ENCODE measurements around the gene NEUROG1.

Gene NEUROG1

GRCh38 chr5:135535820-135536801 is at the start of gene NEUROG1:
Gene NEUROG1, minus strand, starts transcription at chr5:135535964. Its CDS starts 274 bp downstream, at chr5:135535690.
- DNase-seq (ENCODE audit: low read depth, low spot score), result peak; percentile 29

- DNase-seq (ENCODE audit: low read depth, low spot score), result no peak
These were observed 49.2 kb upstream of the NEUROG1 start for GRCh38 chr5:135584918-135585317.

- DNase-seq (ENCODE audit: low read depth, low spot score), result no peak
These were observed 48.5 kb upstream of the NEUROG1 start for GRCh38 chr5:135584276-135584675.

- DNase-seq (ENCODE audit: low read depth, low spot score), result no peak
These were observed 46.5 kb upstream of the NEUROG1 start for GRCh38 chr5:135582099-135582781.

- peak; percentile 95 for DNase-seq (ENCODE audit: low read depth, low spot score)
These were observed 43.0 kb upstream of the NEUROG1 start, which contains the start of gene CXCL14 for GRCh38 chr5:135578685-135579341. Gene CXCL14, minus strand, starts transcription at chr5:135578991. Its CDS starts 213 bp downstream, at chr5:135578778.

- peak; percentile 28 for DNase-seq (ENCODE audit: low read depth, low spot score)
These were observed 42.5 kb upstream of the NEUROG1 start for GRCh38 chr5:135578305-135578684.

- DNase-seq (ENCODE audit: low read depth, low spot score), result peak; percentile 38
These were observed 41.7 kb upstream of the NEUROG1 start for GRCh38 chr5:135577421-135577820.

- peak; percentile 67 for DNase-seq (ENCODE audit: low read depth, low spot score)
These were observed 40.4 kb upstream of the NEUROG1 start for GRCh38 chr5:135576075-135576599.

GRCh38 chr5:135574493-135574892 is 38.7 kb upstream of the NEUROG1 start:
- DNase-seq (ENCODE audit: low read depth, low spot score), result no peak

GRCh38 chr5:135571902-135572301 is 36.1 kb upstream of the NEUROG1 start:
- no peak for DNase-seq (ENCODE audit: low read depth, low spot score)

GRCh38 chr5:135571066-135571609 is 35.4 kb upstream of the NEUROG1 start:
- DNase-seq (ENCODE audit: low read depth, low spot score), result no peak

GRCh38 chr5:135570453-135570764 is 34.6 kb upstream of the NEUROG1 start:
- no peak for DNase-seq (ENCODE audit: low read depth, low spot score)

GRCh38 chr5:135569755-135570452 is 34.1 kb upstream of the NEUROG1 start:
- DNase-seq (ENCODE audit: low read depth, low spot score), result peak; percentile 62

GRCh38 chr5:135568923-135569360 is 33.2 kb upstream of the NEUROG1 start:
- DNase-seq (ENCODE audit: low read depth, low spot score), result no peak

GRCh38 chr5:135568246-135568645 is 32.5 kb upstream of the NEUROG1 start:
- DNase-seq (ENCODE audit: low read depth, low spot score), result no peak

GRCh38 chr5:135567661-135568060 is 31.9 kb upstream of the NEUROG1 start:
- DNase-seq (ENCODE audit: low read depth, low spot score), result peak; percentile 37

GRCh38 chr5:135566422-135567400 is 30.9 kb upstream of the NEUROG1 start:
- DNase-seq (ENCODE audit: low read depth, low spot score), result no peak

GRCh38 chr5:135565725-135566421 is 30.1 kb upstream of the NEUROG1 start:
- DNase-seq (ENCODE audit: low read depth, low spot score), result peak; percentile 70

- DNase-seq (ENCODE audit: low read depth, low spot score), result no peak
These were observed 29.5 kb upstream of the NEUROG1 start for GRCh38 chr5:135565266-135565665.
